NCI-H128 (cell line): Measurements from ENCODE around the gene MSRB3.
"Not testable (repeated sequence)": the region's sequence is repeated elsewhere in the genome, so short reads cannot be mapped to it uniquely, and the experiment has no call there.

Source experiments
- DNase-seq: peaks from one replicate; lab custom pipeline; 2025; ENCODE audit not compliant: unreplicated experiment; lab: John Stamatoyannopoulos, UW

Gene MSRB3

GRCh38 chr12:65285532-65285931, 7.0 kb downstream of the MSRB3 start:
- not testable (repeated sequence) for DNase-seq

DNA sequence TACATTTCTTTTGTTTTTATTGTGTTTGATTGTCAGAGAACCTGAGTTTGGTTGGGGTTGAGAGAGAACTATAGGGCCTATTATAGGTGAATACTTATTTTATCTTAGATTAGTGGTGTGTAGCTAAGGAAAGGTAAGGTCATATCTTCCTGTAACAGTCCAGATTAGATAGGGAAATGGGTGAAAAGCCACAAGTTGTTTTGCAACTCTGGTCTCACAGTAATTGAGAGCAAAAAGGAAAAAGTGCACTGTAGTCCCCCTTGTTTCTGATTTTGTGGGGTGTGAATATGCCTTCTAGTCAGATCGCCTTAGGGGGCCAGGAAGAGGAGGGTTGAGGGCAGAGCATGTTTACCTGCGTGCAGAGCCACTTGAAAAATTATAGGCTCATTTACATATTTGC, 8.9 kb downstream of the MSRB3 start:
- DNase-seq, result no peak

DNA sequence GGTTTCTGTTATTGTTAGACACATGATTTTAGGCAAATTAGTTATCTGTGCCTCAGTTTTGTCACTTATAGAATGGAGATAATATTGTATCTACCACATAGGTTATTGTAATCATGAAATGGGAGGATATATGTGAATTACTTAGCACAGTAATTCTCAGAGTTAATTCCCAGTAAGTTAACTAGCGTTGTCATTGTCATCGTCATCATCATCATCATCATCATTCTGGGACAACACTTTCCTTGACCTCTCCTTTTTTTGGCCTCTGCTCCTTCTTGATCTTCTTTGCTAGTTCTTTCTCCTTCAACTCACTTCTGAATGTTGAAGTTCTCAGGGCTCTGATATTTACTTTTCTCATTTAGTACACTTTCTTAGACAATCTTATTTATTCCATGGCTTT, 13.8 kb downstream of the MSRB3 start:
- no peak for DNase-seq

DNA sequence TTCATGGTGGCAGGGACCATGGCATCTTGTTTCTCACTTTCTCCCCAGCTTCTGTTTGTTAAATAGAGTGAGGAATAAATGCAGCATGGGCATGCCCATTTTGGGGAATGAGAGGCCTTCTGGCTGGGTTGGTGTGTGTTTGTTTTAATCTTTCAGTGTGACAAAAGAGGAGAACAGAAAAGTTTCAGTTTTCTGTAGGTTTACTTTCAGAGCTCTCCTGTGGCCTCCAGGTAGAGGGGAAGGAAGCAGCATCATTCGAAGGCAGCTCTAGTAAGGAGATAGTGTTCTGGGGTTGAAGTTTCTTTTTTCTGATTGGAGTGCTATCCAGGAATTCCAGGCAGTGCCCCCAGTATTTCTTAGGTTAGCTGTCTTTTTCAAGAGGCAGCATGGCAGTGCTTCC, 15.3 kb downstream of the MSRB3 start:
- DNase-seq, result no peak

DNA sequence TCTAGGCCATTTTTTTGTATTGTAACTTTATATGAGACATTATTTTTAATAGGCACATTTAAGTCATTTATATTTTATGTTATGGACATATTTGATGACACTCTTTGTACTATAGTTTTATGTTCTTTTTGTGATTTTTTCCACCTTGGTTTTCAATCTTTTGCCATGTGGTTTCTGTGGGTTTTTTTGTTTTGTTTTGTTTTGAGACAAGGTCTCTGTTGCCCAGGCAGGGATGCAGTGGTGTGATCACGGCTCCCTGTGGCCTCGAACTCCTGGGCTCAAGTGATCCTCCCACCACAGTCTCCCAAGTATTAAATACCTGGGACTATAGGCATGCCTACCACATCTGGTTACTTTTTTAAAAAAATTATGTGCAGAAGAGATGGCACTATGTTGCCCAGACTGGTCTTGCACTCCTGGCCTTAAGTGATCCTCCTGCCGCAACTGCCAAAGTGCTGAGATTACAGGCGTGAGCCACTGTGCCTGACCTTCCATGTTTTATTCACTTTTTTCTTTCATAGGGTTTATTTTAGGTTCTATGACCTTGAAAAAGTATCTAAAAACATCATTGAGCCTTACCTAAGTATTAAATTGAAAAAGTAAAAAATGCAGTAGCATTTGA, 16.3 kb downstream of the MSRB3 start:
- DNase-seq, result no peak

- no peak for DNase-seq
These were observed 18.2 kb downstream of the MSRB3 start for GRCh38 chr12:65296508-65297265.

- DNase-seq, result no peak
These were observed 21.6 kb downstream of the MSRB3 start for GRCh38 chr12:65300097-65300496.

- no peak for DNase-seq
These were observed 22.3 kb downstream of the MSRB3 start for GRCh38 chr12:65300679-65301349.

- DNase-seq, result no peak
These were observed 24.4 kb downstream of the MSRB3 start for GRCh38 chr12:65302891-65303290.

DNA sequence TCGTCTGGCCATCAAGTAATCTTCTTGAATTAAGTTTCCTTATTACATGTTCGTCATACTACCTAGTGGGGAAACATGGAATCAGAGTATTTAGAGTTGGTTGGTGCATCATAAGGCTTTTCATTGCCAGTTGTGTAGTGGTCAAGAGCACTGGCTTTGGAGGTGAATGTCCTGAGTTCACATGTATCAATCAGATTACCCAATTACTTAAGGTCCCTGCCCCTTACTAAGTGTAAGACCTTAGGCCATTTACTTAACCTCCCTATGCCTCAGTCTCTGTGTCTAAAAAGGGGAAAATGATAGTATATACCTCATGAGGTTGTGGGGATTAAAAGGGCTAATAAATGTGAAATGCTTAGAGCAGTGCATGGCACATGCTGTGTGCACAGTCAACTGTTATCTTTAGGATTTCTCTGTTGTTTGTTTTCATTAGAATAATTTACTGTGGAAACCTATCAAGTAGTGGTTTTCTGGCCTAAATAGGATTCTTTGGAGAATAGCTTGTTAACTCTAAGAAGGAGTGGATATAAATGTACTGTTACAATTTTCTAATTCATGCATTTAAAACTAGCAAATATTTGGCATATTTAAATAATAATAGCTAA, 27.0 kb downstream of the MSRB3 start:
- DNase-seq, result no peak

DNA sequence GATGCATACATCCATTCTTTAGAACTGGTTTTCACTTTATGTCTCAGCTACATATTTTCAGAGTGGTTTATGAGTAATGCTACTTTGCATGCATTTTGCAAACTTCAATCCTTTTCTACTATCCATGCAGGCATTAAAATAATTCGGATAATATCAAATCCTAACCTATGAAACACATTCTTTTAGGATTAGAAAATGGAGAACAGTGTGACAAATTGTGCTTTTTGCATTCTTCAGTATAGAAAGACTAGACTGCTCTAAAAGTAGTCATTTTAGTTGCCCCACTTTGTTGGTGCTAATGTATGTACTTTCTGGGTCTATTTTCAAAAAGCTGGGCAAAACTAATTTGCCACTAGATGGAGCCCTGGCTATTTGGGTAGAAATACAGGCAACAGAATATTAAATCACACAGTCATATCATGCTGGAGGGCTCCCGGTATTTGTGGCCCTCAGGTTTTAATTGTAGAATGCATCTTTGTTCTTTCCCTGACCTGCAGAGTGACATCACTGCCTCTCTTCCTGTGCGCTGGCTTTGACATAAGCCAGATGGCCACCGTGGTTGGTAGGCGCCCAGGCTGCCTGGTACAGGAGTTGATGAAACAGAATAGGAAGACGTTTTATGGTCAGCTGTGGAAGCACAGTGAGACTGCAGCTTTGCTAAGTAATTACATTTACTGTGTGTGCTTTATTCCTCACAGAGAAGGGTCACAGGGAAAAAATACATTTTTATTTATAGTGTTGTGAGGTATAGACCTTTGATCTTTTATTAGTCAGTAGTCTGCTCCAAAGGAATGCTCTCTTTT, 28.1 kb downstream of the MSRB3 start:
- no peak for DNase-seq

DNA sequence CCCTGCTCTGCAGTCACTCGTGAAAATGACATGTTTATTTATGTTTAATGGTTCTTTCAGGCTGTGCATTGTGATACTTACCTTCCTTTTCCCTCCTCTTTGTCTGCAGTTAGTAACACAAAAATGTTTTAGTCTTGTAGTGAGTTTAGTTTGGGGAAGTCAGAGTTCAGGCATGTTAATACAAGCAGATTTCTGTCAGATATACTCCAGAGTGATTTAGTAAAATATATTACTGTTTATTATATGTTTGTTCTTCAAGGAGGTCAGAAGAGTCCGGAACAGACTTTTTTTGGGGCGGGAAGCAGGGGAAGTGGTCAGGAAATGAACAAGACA, 28.7 kb downstream of the MSRB3 start:
- DNase-seq, result no peak

- DNase-seq, result no peak
These were observed 29.5 kb downstream of the MSRB3 start for GRCh38 chr12:65308006-65308405.

- DNase-seq, result no peak
These were observed 30.2 kb downstream of the MSRB3 start for GRCh38 chr12:65308601-65309071.

- DNase-seq, result no peak
These were observed 32.8 kb downstream of the MSRB3 start for GRCh38 chr12:65311260-65311659.

- no peak for DNase-seq
These were observed 35.3 kb downstream of the MSRB3 start for GRCh38 chr12:65313719-65314317.

DNA sequence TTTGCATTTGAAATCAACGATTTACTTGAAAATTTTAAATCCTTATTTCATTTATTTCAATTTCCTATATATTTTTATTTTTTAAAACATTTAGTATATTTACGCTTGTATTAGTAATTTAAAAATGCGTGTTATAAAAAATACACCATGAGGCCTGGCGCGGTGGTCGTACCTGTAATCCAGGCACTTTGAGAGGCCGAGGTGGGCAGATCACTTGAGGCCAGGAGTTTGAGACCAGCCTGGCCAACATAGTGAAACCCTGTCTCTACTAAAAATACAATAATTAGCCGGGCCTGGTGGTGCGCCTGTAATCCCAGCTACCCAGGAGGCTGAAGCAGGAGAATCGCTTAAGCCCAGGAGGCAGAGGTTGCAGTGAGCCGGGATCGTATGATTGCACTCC, 36.8 kb downstream of the MSRB3 start:
- not testable (repeated sequence) for DNase-seq

- no peak for DNase-seq
These were observed 39.8 kb downstream of the MSRB3 start for GRCh38 chr12:65318186-65318685.

DNA sequence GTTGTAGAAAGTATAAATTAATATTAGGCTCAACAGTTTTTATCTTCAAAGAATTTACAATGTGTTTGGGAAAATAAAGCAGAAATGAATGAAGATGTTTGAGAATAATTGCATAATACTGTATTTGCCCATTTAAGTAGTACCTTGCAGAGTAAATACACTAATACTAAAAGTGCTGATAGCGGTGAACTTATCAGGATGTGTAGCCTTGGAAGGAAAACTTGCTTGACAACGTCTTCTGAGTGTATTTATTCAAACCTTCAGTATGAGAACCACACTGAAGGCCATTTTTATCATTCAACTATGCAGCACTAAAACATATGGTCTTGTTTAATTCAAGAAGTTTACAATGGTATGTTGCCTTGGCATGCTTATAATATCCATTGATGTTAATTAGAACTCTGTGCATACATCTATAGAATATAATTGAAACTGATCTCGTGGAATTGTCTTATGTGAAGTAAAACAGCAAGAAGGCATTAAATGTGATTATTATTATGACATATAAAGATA, 41.3 kb downstream of the MSRB3 start:
- DNase-seq, result no peak

DNA sequence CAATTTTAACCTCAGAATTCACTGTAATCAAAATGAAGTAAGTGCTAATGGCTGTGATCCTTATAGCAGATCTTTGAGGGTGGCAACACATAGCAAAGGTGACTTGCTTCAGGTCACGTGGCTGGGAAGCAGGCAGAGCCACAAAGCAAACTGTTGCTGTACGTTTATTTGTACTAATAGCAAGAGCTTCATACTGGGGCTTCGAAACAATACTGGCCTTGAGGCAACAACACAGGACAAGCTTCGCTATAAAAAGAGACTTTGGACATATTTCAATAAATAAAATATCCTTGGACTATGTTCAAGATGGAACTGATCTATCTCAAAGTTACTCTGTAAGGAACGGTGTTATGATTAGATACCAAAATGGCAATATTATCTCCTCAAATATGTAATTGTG, 44.6 kb downstream of the MSRB3 start:
- DNase-seq, result no peak
